SK-N-SH treated with all-trans-retinoic acid at 6 μM for 48 hours (cell line): Measurements from ENCODE around the gene AUH.

ENCODE experiments used
- GLIS3 ChIP-seq: fragments of 250-450 bp; sonication (Bioruptor Pico); IDR thresholded peaks from 2 replicates; pipeline ENCODE4 v1.5.0; 2020; ENCODE audit warnings: mild to moderate bottlenecking, moderate library complexity
- ISL1 ChIP-seq: fragments of 250-450 bp; sonication (Bioruptor Pico); IDR thresholded peaks from 2 replicates; pipeline ENCODE4 v2.1.2; 2022; ENCODE audit warnings: mild to moderate bottlenecking, moderate library complexity
- PPARA ChIP-seq: fragments of 250-450 bp; sonication (Bioruptor Pico); IDR thresholded peaks from 2 replicates; pipeline ENCODE4 v1.5.0; 2020; ENCODE audit warnings: mild to moderate bottlenecking, borderline replicate concordance
- RARB ChIP-seq: fragments of 250-450 bp; sonication (Bioruptor Pico); IDR thresholded peaks from 2 replicates; pipeline ENCODE4 v1.8.0; 2021; ENCODE audit warnings: mild to moderate bottlenecking, moderate library complexity
- TCF4 ChIP-seq: fragments of 250-450 bp; sonication (Bioruptor Pico); IDR thresholded peaks from 2 replicates; pipeline ENCODE4 v1.8.0; 2021; ENCODE audit warnings: mild to moderate bottlenecking, moderate library complexity, borderline replicate concordance
- ZFP3 ChIP-seq: fragments of 250-450 bp; sonication (Bioruptor Pico); IDR thresholded peaks from 2 replicates; pipeline ENCODE4 v1.5.0; 2020; ENCODE audit warnings: mild to moderate bottlenecking, moderate library complexity
- ZFP30 ChIP-seq: fragments of 450-650 bp; formaldehyde crosslinking; IDR thresholded peaks from 2 replicates; pipeline ENCODE4 v1.5.0; 2022; ENCODE audit warnings: mild to moderate bottlenecking, moderate library complexity
- ZNF565 ChIP-seq: fragments of 450-650 bp; formaldehyde crosslinking; conservative IDR thresholded peaks from 2 replicates; pipeline ENCODE4 v1.5.0; 2020; ENCODE audit warnings: low read depth, mild to moderate bottlenecking, moderate library complexity
- ZNF70 ChIP-seq: fragments of 450-650 bp; formaldehyde crosslinking; IDR thresholded peaks from 2 replicates; pipeline ENCODE4 v1.5.0; 2020; ENCODE audit warnings: mild to moderate bottlenecking, moderate library complexity
- ZNF8 ChIP-seq: fragments of 450-650 bp; formaldehyde crosslinking; IDR thresholded peaks from 2 replicates; pipeline ENCODE4 v1.5.0; 2020; ENCODE audit warnings: mild to moderate bottlenecking, moderate library complexity
- TF ChIP-seq, protein P1 (sequence below): fragments of 250-450 bp; sonication (Bioruptor Pico); IDR thresholded peaks from 2 replicates; pipeline ENCODE4 v1.8.0; 2021; ENCODE audit warnings: low read depth, mild to moderate bottlenecking, moderate library complexity, borderline replicate concordance
- TF ChIP-seq, protein P2 (sequence below): fragments of 250-450 bp; sonication (Bioruptor Pico); IDR thresholded peaks from 2 replicates; pipeline ENCODE4 v1.5.1; 2020; ENCODE audit warnings: low read depth, mild to moderate bottlenecking, moderate library complexity
- TF ChIP-seq, protein P3 (sequence below): fragments of 250-450 bp; sonication (Bioruptor Pico); IDR thresholded peaks from 2 replicates; pipeline ENCODE4 v1.8.0; 2020; ENCODE audit warnings: mild to moderate bottlenecking, moderate library complexity, borderline replicate concordance

DNA sequence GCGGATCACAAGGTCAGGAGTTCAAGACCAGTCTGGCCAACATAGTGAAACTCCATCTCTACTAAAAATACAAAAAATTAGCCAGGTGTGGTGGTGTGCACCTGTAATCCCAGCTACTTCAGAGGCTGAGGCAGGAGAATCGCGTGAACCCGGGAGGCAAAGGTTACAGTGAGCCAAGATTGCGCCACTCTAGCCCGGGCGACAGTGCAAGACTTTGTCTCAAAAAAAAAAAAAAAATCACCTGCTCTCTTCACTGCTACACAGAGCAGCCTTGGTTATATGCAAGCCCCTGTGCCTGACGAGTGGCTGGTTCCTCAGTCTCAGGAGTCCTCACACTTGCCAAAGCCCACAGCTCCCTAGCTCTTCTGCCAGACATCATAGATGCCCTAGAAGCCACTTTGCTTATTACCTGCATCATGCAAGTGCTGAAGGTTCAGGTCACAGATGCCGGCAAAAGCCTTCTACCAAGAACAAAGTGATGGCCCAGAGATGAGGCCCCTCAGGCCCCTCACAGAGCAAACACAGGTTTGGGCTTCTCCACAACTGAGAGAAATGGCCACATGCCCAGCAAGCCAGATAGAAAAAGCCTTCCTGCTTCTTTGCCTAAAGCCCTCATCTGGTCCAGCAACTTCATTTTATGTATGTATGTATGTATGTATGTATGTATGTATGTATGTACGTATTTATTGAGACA, 176.4 kb downstream of the AUH start:
- no peak for TF ChIP-seq ZFP30 (CRISPR knock-in tag)
- TF ChIP-seq, protein P1, sequence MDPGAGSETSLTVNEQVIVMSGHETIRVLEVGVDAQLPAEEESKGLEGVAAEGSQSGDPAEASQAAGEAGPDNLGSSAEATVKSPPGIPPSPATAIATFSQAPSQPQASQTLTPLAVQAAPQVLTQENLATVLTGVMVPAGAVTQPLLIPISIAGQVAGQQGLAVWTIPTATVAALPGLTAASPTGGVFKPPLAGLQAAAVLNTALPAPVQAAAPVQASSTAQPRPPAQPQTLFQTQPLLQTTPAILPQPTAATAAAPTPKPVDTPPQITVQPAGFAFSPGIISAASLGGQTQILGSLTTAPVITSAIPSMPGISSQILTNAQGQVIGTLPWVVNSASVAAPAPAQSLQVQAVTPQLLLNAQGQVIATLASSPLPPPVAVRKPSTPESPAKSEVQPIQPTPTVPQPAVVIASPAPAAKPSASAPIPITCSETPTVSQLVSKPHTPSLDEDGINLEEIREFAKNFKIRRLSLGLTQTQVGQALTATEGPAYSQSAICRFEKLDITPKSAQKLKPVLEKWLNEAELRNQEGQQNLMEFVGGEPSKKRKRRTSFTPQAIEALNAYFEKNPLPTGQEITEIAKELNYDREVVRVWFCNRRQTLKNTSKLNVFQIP (CRISPR knock-in tag): no peak
- TF ChIP-seq, protein P2, sequence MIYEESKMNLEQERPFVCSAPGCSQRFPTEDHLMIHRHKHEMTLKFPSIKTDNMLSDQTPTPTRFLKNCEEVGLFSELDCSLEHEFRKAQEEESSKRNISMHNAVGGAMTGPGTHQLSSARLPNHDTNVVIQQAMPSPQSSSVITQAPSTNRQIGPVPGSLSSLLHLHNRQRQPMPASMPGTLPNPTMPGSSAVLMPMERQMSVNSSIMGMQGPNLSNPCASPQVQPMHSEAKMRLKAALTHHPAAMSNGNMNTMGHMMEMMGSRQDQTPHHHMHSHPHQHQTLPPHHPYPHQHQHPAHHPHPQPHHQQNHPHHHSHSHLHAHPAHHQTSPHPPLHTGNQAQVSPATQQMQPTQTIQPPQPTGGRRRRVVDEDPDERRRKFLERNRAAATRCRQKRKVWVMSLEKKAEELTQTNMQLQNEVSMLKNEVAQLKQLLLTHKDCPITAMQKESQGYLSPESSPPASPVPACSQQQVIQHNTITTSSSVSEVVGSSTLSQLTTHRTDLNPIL (CRISPR knock-in tag): no peak
- no peak for TF ChIP-seq ZFP3 (CRISPR knock-in tag)
- TF ChIP-seq, protein P3, sequence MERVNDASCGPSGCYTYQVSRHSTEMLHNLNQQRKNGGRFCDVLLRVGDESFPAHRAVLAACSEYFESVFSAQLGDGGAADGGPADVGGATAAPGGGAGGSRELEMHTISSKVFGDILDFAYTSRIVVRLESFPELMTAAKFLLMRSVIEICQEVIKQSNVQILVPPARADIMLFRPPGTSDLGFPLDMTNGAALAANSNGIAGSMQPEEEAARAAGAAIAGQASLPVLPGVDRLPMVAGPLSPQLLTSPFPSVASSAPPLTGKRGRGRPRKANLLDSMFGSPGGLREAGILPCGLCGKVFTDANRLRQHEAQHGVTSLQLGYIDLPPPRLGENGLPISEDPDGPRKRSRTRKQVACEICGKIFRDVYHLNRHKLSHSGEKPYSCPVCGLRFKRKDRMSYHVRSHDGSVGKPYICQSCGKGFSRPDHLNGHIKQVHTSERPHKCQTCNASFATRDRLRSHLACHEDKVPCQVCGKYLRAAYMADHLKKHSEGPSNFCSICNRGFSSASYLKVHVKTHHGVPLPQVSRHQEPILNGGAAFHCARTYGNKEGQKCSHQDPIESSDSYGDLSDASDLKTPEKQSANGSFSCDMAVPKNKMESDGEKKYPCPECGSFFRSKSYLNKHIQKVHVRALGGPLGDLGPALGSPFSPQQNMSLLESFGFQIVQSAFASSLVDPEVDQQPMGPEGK (CRISPR knock-in tag): no peak
- TF ChIP-seq RARB: no peak
- no peak for TF ChIP-seq PPARA (CRISPR knock-in tag)
- TF ChIP-seq TCF4 (CRISPR knock-in tag): no peak
- no peak for TF ChIP-seq ISL1 (CRISPR knock-in tag)
- TF ChIP-seq GLIS3 (CRISPR knock-in tag): no peak
- TF ChIP-seq ZNF70 (CRISPR knock-in tag): no peak
- no peak for TF ChIP-seq ZNF8 (CRISPR knock-in tag)
- no peak for TF ChIP-seq ZNF565 (CRISPR knock-in tag)
